Muscle of leg (tissue), 11 donors: ENCODE data around the gene IDS. TPM values are rescaled to one million over a fixed set of nuclear protein-coding genes. Genes with fewer than 3 reads are reported as not detected.
A peak's percentile ranks its signal among the peaks of the same experiment; 100 is the strongest.

Experiments used
- DNase-seq: peaks from one replicate; pipeline ENCODE4 v3.0.0; 2013
- H3K27ac ChIP-seq: one replicate; pipeline ENCODE4 v1.5.1; 2013; ENCODE audit warnings: mild to moderate bottlenecking, low read length, control low read depth
- H3K27me3 ChIP-seq: one replicate; pipeline ENCODE4 v1.6.1; 2013; ENCODE audit warnings: low read length; ENCODE audit not compliant: control insufficient read depth, insufficient read depth
- H3K36me3 ChIP-seq: one replicate; pipeline ENCODE4 v1.6.1; 2013; ENCODE audit warnings: low read length; ENCODE audit not compliant: control insufficient read depth, insufficient read depth
- H3K4me1 ChIP-seq: one replicate; pipeline ENCODE4 v1.6.1; 2013; ENCODE audit warnings: low read length; ENCODE audit not compliant: control insufficient read depth, insufficient read depth
- H3K4me3 ChIP-seq: one replicate; pipeline ENCODE4 v1.5.1; 2013; ENCODE audit warnings: low read length, control low read depth
- H3K9me3 ChIP-seq: replicated peaks from 2 replicates; pipeline ENCODE4 v1.6.1; 2013; ENCODE audit warnings: low read depth, low read length; ENCODE audit not compliant: control insufficient read depth
- WGBS: methylation state at CpG from one replicate; pipeline ENCODE4 v1.1.5; 2013; ENCODE audit warnings: missing lambda C conversion rate; ENCODE audit not compliant: insufficient coverage; 5-methylcytosine and 5-hydroxymethylcytosine counted together
- polyA plus RNA-seq, 8 donors: library from polyadenylated mRNA; unstranded; fragments of 120-200 nt; gene quantifications; one replicate each; pipeline versions ENCODE4 v1.2.1 to v1.2.3, GENCODE V29; 2013; ENCODE audit warnings: inconsistent platforms in 1 of 8, low replicate concordance in 1 of 8; ENCODE audit not compliant: insufficient read length in 8 of 8, insufficient read depth in 1 of 8
- total RNA-seq: library from RNA; stranded (reverse); fragments of 120-200 nt; gene quantifications from one replicate; pipeline ENCODE4 v1.2.4, GENCODE V29; 2013

Gene IDS
- total and polyA plus RNA-seq, 9 donors: 17.0 to 25.7 (median 21.7) TPM

GRCh38 chrX:149467920-149468319 is 37.2 kb downstream of the IDS start:
- Histone ChIP-seq H3K27me3 (peaks cover 8% of the 10 kb centered on the region), H3K36me3 (no peaks in the 10 kb centered on the region), H3K4me1 (peaks cover 4% of the 10 kb centered on the region), H3K27ac (no peak overlapping the region), H3K9me3 (no peaks in the 10 kb centered on the region), H3K4me3 (no peak overlapping the region)
- no CpG with 5 or more reads among the region's 5 CpGs for WGBS
- DNase-seq: no peak

- Histone ChIP-seq H3K27ac (no peak overlapping the region), H3K4me1 (peaks cover 4% of the 10 kb centered on the region), H3K36me3 (no peaks in the 10 kb centered on the region), H3K27me3 (peaks cover 8% of the 10 kb centered on the region), H3K4me3 (no peak overlapping the region), H3K9me3 (no peaks in the 10 kb centered on the region)
- peak; percentile 54 for DNase-seq
- 100% methylated on average over 1 of the region's 3 CpGs for WGBS
Measured at GRCh38 chrX:149467461-149467860, 37.6 kb downstream of the IDS start.

GRCh38 chrX:149462849-149463248 is 42.3 kb downstream of the IDS start:
- H3K4me3 ChIP-seq: no peak overlapping the region
- no CpG with 5 or more reads among the region's 1 CpG for WGBS
- no peaks in the 10 kb centered on the region for H3K4me1 ChIP-seq
- no peaks in the 10 kb centered on the region for H3K36me3 ChIP-seq
- DNase-seq: peak; percentile 68
- H3K9me3 ChIP-seq: no peaks in the 10 kb centered on the region
- no peaks in the 10 kb centered on the region for H3K27me3 ChIP-seq
- no peak overlapping the region for H3K27ac ChIP-seq

- Histone ChIP-seq H3K27ac (no peak overlapping the region), H3K4me1 (no peaks in the 10 kb centered on the region), H3K27me3 (no peaks in the 10 kb centered on the region), H3K36me3 (no peaks in the 10 kb centered on the region), H3K9me3 (no peaks in the 10 kb centered on the region), H3K4me3 (no peak overlapping the region)
- DNase-seq: no peak
- WGBS: no CpG with 5 or more reads among the region's 3 CpGs
Measured at GRCh38 chrX:149461746-149462145, 43.4 kb downstream of the IDS start.

- Histone ChIP-seq H3K27ac (no peak overlapping the region), H3K27me3 (no peaks in the 10 kb centered on the region), H3K4me3 (no peak overlapping the region), H3K4me1 (no peaks in the 10 kb centered on the region), H3K9me3 (no peaks in the 10 kb centered on the region), H3K36me3 (no peaks in the 10 kb centered on the region)
- DNase-seq: no peak
Measured at GRCh38 chrX:149458586-149458985, 46.5 kb downstream of the IDS start.

- no peak for DNase-seq
- Histone ChIP-seq H3K27me3 (no peaks in the 10 kb centered on the region), H3K36me3 (no peaks in the 10 kb centered on the region), H3K9me3 (no peaks in the 10 kb centered on the region), H3K27ac (no peak overlapping the region), H3K4me3 (no peak overlapping the region), H3K4me1 (no peaks in the 10 kb centered on the region)
- 62% methylated on average over 3 of the region's 9 CpGs for WGBS
Measured at GRCh38 chrX:149456476-149457245, 48.4 kb downstream of the IDS start.

GRCh38 chrX:149455934-149456333 is 49.2 kb downstream of the IDS start:
- H3K36me3 ChIP-seq: no peaks in the 10 kb centered on the region

GRCh38 chrX:149453906-149454822 is 50.9 kb downstream of the IDS start:
- no peaks in the 10 kb centered on the region for H3K9me3 ChIP-seq
- H3K27ac ChIP-seq: no peak overlapping the region
- no peaks in the 10 kb centered on the region for H3K27me3 ChIP-seq
- DNase-seq: peak; percentile 14
- WGBS: no CpG with 5 or more reads among the region's 6 CpGs
- H3K4me3 ChIP-seq: no peak overlapping the region
- no peaks in the 10 kb centered on the region for H3K4me1 ChIP-seq
- H3K36me3 ChIP-seq: no peaks in the 10 kb centered on the region

More at GRCh38 chrX:149455934-149456333, 49.2 kb downstream of the IDS start:
- DNase-seq: no peak
- H3K9me3 ChIP-seq: no peaks in the 10 kb centered on the region
- no peaks in the 10 kb centered on the region for H3K4me1 ChIP-seq
- no peaks in the 10 kb centered on the region for H3K27me3 ChIP-seq
- no peak overlapping the region for H3K4me3 ChIP-seq
- no peak overlapping the region for H3K27ac ChIP-seq

- WGBS: no CpG with 5 or more reads among the region's 2 CpGs
Measured at GRCh38 chrX:149453030-149453429, 52.1 kb downstream of the IDS start.

GRCh38 chrX:149433451-149433850 is 71.7 kb downstream of the IDS start:
- no peak for DNase-seq
- Histone ChIP-seq H3K27ac (no peak overlapping the region), H3K4me1 (no peaks in the 10 kb centered on the region), H3K27me3 (no peaks in the 10 kb centered on the region), H3K9me3 (no peaks in the 10 kb centered on the region), H3K36me3 (no peaks in the 10 kb centered on the region), H3K4me3 (no peak overlapping the region)
- 86% methylated on average over 1 of the region's 4 CpGs for WGBS

More at GRCh38 chrX:149453030-149453429, 52.1 kb downstream of the IDS start:
- no peak for DNase-seq
- Histone ChIP-seq H3K27ac (no peak overlapping the region), H3K4me3 (no peak overlapping the region), H3K9me3 (no peaks in the 10 kb centered on the region), H3K36me3 (no peaks in the 10 kb centered on the region), H3K4me1 (no peaks in the 10 kb centered on the region), H3K27me3 (no peaks in the 10 kb centered on the region)
